Esophagus muscularis mucosa (tissue), 4 donors: ENCODE measurements around the gene MCAT. TPM values are rescaled to one million over a fixed set of nuclear protein-coding genes. Genes with fewer than 3 reads are reported as not detected.

ENCODE experiments used
- DNase-seq: peaks from one replicate; pipeline ENCODE4 v3.0.0-alpha.2; 2017; ENCODE audit errors: extremely low spot score
- H3K27ac ChIP-seq, 4 donors: fragments of 200-600 bp; sonication (generic); replicated peaks in 1 of 4; 1 replicate in 3 of 4; 2 replicates in 1 of 4; pipeline ENCODE4 v1.5.1; 2016 to 2019; ENCODE audit warnings: mild to moderate bottlenecking in 1 of 4
- H3K27me3 ChIP-seq, 4 donors: fragments of 200-600 bp; sonication (generic); one replicate each; pipeline versions ENCODE4 v1.5.1 to v1.6.0; 2016 to 2019
- H3K36me3 ChIP-seq, 4 donors: fragments of 200-600 bp; sonication (generic); one replicate each; pipeline ENCODE4 v1.5.1; 2016 to 2019
- H3K4me1 ChIP-seq, 4 donors: fragments of 200-600 bp; sonication (generic); one replicate each; pipeline ENCODE4 v1.5.1; 2016 to 2019
- H3K4me3 ChIP-seq, 4 donors: fragments of 200-600 bp; sonication (generic); 1 replicate in 2 of 4; 2 replicates in 2 of 4; pipeline ENCODE4 v1.5.1; 2016 to 2019; ENCODE audit warnings: mild to moderate bottlenecking in 4 of 4, moderate library complexity in 1 of 4
- H3K9me3 ChIP-seq, 4 donors: fragments of 200-600 bp; sonication (generic); 1 replicate in 3 of 4; 2 replicates in 1 of 4; pipeline ENCODE4 v1.5.1; 2016 to 2019
- EP300 ChIP-seq: sonication (generic); formaldehyde crosslinking; IDR thresholded peaks from one replicate; pipeline ENCODE4 v1.6.1; 2017; ENCODE audit warnings: antibody characterized with exemption
- POLR2A ChIP-seq: fragments of 450-650 bp; IDR thresholded peaks from one replicate; pipeline ENCODE4 v1.6.1; 2017; ENCODE audit warnings: antibody characterized with exemption, moderate library complexity, mild to moderate bottlenecking, low read depth
- POLR2AphosphoS5 ChIP-seq, 2 donors: sonication (generic); formaldehyde crosslinking; IDR thresholded peaks; one replicate each; pipeline ENCODE4 v1.6.1; 2017; ENCODE audit warnings: antibody characterized with exemption in 2 of 2
- WGBS: methylation state at CpG from one replicate; pipeline ENCODE4 v1.1.5; 2018; 5-methylcytosine and 5-hydroxymethylcytosine counted together
- intact Hi-C: fragments of 100-400 bp; cut with DNase I; formaldehyde crosslinking; loops from one replicate; pipeline ENCODE4 v1.15.1; 2023
- total RNA-seq, 4 donors: library from RNA; depleted of rRNA; stranded (reverse); fragments of >200 nt; gene quantifications; one replicate each; pipeline versions ENCODE4 v1.1.0 to v1.2.1, GENCODE V29; 2016
- TF ChIP-seq, protein P1 (sequence below), 3 experiments: fragments of 200-600 bp in 2 of 3; fragments of 450-650 bp in 1 of 3; sonication (generic) in 2 of 3; IDR thresholded peaks; one replicate each; pipeline ENCODE4 v1.5.1; 2017 to 2019; ENCODE audit warnings: antibody characterized with exemption in 3 of 3, mild to moderate bottlenecking in 2 of 3, moderate library complexity in 1 of 3

The MCAT gene
- total RNA-seq, 4 donors from 2014 or later = 15.8 to 32.1 (median 22.7) TPM

DNA sequence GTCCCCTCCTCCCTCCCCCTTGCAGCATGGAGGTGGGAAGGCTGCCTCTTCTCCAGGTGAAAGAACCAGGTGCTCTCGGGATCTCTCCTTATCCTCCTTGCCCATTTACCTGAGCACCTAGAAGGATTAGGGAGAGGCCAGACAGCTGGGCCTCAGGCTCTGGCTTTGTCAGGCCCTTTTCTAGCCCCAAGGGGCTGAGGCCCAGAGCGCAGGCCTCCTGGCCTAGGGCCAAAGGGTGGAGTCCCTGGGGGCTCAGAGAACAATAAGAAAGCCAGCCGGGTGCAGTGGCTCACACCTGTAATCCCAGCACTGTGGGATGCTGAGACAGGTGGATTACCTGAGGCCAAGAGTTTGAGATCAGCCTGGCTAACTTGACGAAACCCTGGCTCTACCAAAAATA lies 48.6 kb downstream of the MCAT start:
- DNase-seq = no peak
- Histone ChIP-seq H3K9me3 (peaks cover 0 to 8% (median 6%) of the 10 kb centered on the region in 4 donors), H3K4me1 (peaks cover 5 to 8% (median 7%) of the 10 kb centered on the region in 4 donors), H3K4me3 (no peak overlapping the region), H3K36me3 (no peaks in the 10 kb centered on the region), H3K27ac (no peak overlapping the region), H3K27me3 (no peaks in the 10 kb centered on the region)
- intact Hi-C loops = no loop called here
- no peak for TF ChIP-seq POLR2A
- TF ChIP-seq POLR2AphosphoS5 (IDR thresholded peaks at IDR 0.05) = no peak
- TF ChIP-seq, protein P1, sequence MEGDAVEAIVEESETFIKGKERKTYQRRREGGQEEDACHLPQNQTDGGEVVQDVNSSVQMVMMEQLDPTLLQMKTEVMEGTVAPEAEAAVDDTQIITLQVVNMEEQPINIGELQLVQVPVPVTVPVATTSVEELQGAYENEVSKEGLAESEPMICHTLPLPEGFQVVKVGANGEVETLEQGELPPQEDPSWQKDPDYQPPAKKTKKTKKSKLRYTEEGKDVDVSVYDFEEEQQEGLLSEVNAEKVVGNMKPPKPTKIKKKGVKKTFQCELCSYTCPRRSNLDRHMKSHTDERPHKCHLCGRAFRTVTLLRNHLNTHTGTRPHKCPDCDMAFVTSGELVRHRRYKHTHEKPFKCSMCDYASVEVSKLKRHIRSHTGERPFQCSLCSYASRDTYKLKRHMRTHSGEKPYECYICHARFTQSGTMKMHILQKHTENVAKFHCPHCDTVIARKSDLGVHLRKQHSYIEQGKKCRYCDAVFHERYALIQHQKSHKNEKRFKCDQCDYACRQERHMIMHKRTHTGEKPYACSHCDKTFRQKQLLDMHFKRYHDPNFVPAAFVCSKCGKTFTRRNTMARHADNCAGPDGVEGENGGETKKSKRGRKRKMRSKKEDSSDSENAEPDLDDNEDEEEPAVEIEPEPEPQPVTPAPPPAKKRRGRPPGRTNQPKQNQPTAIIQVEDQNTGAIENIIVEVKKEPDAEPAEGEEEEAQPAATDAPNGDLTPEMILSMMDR (IDR thresholded peaks at IDR 0.05) = no peak
- no peak for TF ChIP-seq EP300
- WGBS = 75% methylated on average over 4 of the region's 4 CpGs

DNA sequence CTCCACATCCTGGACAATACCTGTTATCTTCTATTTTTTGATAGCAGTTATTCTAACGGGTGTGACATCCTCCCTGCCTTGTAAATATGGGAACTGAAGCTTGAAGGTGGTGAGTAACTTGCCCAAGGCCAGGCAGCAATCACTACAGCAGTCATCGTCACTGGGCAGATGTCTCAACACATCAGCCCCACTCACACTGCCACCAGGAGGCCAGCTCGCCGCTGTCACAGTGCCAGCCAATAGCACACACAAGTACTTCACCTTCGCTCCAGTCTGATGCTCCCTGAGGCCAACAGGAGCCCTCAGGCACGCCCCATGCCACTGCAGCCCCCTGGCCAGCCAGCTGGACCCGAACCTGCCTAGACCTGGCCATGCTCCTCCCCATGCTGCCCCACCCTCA lies 49.1 kb downstream of the MCAT start:
- no peak for DNase-seq
- no peaks in the 10 kb centered on the region for H3K36me3 ChIP-seq
- H3K27me3 ChIP-seq = no peaks in the 10 kb centered on the region
- peaks cover 0 to 8% (median 6%) of the 10 kb centered on the region in 4 donors for H3K9me3 ChIP-seq
- TF ChIP-seq, protein P1 (IDR thresholded peaks at IDR 0.05) = no peak
- no peak for TF ChIP-seq POLR2AphosphoS5 (IDR thresholded peaks at IDR 0.05)
- no peak for TF ChIP-seq EP300
- TF ChIP-seq POLR2A = no peak
- H3K4me3 ChIP-seq = no peak overlapping the region
- intact Hi-C loops = no loop called here
- WGBS = 66% methylated on average over 7 of the region's 7 CpGs
- peaks cover 9 to 11% (median 10%) of the 10 kb centered on the region in 4 donors for H3K4me1 ChIP-seq
- H3K27ac ChIP-seq = no peak overlapping the region

DNA sequence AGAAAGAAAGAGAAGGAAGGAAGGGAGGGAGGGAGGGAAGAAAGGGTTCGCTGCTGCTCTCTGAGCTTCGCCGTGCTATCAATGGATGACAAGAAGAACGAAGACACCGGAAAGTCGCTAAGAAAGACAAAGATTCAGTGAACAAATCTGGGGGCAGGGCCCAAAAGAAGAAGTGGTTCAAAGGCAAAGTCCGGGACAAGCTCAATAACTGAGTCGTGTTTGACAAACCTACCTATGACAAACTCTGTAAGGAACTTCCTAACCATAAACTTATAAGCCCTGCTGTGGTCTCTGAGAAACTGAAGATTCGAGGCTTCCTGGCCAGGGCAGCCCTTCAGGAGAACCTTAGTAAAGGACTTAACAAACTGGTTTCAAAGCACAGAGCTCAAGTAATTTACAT lies 51.1 kb downstream of the MCAT start:
- intact Hi-C loops = no loop called here
- WGBS = 71% methylated on average over 9 of the region's 9 CpGs
- DNase-seq = no peak

DNA sequence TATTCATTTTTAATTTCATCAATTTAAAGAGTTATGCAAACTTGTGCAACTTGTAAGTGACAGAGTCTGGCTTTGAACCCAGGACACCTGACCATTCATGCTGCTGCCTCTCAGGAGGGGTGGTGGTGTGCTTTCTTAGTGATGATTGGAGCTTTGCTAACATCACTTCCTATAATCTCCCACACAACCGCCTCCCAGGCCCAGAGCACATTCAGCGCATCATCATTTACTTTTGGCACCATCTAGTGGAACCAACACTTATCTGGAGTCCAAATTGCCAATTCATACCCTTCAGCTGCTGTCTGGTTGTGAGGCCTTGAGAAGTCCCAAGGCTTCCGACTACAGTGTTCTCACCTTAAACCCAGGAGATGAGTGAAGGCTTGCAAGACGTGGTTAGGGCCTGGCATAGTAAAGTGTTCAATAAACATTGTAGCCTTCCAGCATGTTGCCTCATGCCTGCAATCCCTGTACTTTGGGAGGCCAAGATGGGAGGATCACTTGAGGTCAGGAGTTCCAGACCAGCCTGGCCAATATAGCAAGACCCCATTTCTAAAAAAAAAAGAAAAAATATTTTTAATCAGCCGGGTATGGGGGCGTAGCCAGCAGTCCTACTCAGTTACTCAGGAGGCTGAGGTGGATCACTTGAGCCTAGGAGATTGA lies 52.9 kb downstream of the MCAT start:
- H3K27ac ChIP-seq = peak overlapping the region in 2 of 4 donors; percentile 50 to 74
- H3K9me3 ChIP-seq = no peaks in the 10 kb centered on the region
- DNase-seq = no peak
- intact Hi-C loops = no loop called here
- H3K4me3 ChIP-seq = no peak overlapping the region
- 47% methylated on average over 6 of the region's 6 CpGs for WGBS
- TF ChIP-seq EP300 = no peak
- TF ChIP-seq, protein P1 (IDR thresholded peaks at IDR 0.05) = peak; percentile 21 to 42 (median 25)
- TF ChIP-seq POLR2AphosphoS5 (IDR thresholded peaks at IDR 0.05) = no peak
- no peaks in the 10 kb centered on the region for H3K27me3 ChIP-seq
- H3K4me1 ChIP-seq = peaks cover 15 to 16% (median 16%) of the 10 kb centered on the region in 4 donors
- H3K36me3 ChIP-seq = peaks cover 0 to 6% (median 0%) of the 10 kb centered on the region in 4 donors

More for the DNA sequence above, 51.1 kb downstream of the MCAT start:
- Histone ChIP-seq H3K27me3 (no peaks in the 10 kb centered on the region), H3K36me3 (no peaks in the 10 kb centered on the region), H3K4me1 (peaks cover 15 to 16% (median 16%) of the 10 kb centered on the region in 4 donors), H3K4me3 (no peak overlapping the region), H3K27ac (no peak overlapping the region), H3K9me3 (peaks cover 0 to 8% (median 6%) of the 10 kb centered on the region in 4 donors)
- TF ChIP-seq, protein P1 (IDR thresholded peaks at IDR 0.05) = no peak
- TF ChIP-seq EP300 (no peak), POLR2AphosphoS5 (IDR thresholded peaks at IDR 0.05) (no peak), POLR2A (no peak)
